Epidermal melanocyte (primary cell): ENCODE results near the gene HABP2.

Experiments
- DNase-seq: peaks from one replicate; pipeline ENCODE4 v3.0.0; 2011; ENCODE audit warnings: low spot score; ENCODE audit not compliant: insufficient read length

Gene HABP2

GRCh38 chr10:113628607-113629153, 75.8 kb downstream of the HABP2 start:
- DNase-seq = no peak

DNA sequence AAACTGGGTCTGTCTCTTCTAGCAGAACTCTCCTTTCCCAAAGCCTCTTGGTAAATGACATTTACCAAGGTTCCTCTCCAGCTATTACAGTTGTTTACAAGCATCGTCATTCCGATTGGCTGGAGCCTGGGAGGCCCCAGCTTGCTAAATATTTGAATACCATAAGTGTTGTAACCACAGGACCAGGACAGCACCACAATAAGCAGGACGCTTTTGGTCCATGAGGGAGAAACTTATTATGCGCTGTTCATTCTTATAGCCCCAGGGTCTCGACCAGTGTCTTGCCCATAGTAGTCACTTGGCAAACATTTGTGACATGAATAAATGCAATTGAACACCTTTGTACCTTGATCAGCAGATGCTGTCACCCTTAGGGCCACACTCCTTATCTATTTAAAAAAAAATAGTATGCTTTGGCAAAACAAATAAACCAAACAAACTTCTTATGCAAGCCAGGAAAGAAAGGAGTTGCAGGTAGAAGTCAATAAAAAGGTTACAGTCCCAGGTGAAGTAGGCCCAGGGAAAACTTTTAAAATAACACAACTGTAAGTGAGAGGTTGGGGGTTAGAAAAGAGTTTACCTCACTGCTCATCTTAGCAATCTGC, 78.2 kb downstream of the HABP2 start:
- no peak for DNase-seq

DNA sequence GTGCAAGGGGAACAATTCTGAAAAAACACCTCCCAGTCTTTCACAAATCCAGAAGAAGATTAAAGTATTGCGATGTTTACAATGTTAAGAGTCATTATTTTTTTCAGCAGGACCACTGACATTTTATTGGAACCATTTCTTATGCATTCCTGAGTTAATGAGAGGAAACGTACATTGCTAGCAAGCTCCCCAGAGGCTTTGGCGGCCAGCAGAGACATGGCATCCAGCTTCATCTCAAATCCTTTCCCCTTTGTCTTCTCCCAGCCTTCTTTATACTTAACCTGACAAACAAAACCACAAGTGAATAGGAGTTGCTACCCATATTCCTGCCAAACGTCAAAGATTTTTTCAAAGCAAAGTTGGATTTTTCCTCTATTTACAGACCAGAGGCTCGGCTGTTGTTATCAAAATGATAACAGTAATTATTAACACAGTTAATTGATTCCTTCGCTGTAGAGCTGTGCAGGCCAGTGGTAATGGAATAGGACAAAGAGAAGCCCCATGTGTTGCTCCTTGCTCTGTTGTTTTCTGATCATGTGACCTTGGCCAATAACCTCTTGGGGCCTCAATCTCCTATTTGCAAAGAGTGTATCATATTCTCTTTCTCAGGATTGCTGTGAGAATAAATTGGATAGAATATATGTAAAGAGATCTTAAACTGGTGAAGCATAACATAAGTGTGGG, 79.0 kb downstream of the HABP2 start:
- DNase-seq = no peak
